ENCODE data around the gene ZNF526. TPM values are rescaled to one million over a fixed set of nuclear protein-coding genes. Genes with fewer than 3 reads are reported as not detected.

ZNF526 gene
- total RNA-seq, 1 donor from 2014 or later = 22.7 TPM

GRCh38 chr19:42225718-42226292, 5.7 kb downstream of the ZNF526 start:
- CTCF ChIA-PET = no interaction called here
- H3K4me1 Mint-ChIP-seq = peaks cover 6% of the 10 kb centered on the region
- no peaks in the 10 kb centered on the region for H3K27me3 Mint-ChIP-seq
- H3K27ac Mint-ChIP-seq = no peak overlapping the region
- no peak for DNase-seq
- no peaks in the 10 kb centered on the region for H3K9me3 Mint-ChIP-seq
- no peak for ATAC-seq (ENCODE audit: low read depth)
- POLR2A ChIA-PET = interaction anchor here (0.6 kb wide), 1 partner anchor 9 kb away, joined by 3 read pairs; no protein-coding TSS in a partner anchor
- peaks cover 63% of the 10 kb centered on the region for H3K36me3 Mint-ChIP-seq (ENCODE audit: low read depth)
- no peak overlapping the region for H3K4me3 Mint-ChIP-seq
- intact Hi-C loops (cut with micrococcal nuclease) = no loop called here
- TF ChIP-seq, protein P1, sequence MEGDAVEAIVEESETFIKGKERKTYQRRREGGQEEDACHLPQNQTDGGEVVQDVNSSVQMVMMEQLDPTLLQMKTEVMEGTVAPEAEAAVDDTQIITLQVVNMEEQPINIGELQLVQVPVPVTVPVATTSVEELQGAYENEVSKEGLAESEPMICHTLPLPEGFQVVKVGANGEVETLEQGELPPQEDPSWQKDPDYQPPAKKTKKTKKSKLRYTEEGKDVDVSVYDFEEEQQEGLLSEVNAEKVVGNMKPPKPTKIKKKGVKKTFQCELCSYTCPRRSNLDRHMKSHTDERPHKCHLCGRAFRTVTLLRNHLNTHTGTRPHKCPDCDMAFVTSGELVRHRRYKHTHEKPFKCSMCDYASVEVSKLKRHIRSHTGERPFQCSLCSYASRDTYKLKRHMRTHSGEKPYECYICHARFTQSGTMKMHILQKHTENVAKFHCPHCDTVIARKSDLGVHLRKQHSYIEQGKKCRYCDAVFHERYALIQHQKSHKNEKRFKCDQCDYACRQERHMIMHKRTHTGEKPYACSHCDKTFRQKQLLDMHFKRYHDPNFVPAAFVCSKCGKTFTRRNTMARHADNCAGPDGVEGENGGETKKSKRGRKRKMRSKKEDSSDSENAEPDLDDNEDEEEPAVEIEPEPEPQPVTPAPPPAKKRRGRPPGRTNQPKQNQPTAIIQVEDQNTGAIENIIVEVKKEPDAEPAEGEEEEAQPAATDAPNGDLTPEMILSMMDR (IDR thresholded peaks at IDR 0.05) = no peak

DNA sequence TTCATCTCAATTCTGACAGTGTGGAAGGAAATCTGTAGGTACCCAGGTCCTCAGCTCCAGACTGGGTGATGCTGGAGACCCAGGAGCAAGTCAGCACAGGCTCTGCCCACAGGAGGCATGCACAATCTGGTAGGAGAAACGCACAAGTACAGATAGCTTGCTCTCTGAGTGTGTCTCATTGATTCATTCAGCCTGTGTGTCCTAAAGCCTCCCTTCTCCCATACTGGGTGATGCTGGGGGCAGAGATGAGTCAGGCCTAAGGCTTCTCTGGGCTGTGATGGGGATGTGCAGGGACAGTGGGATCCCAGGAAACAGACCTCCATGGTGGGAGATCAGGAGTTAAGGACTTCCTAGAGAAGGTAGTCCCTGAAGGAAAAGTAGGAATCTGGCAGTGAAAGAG, 6.8 kb downstream of the ZNF526 start:
- ATAC-seq (ENCODE audit: low read depth) (no peak), DNase-seq (no peak)
- ChIA-PET CTCF (no interaction called here), POLR2A (no interaction called here)
- TF ChIP-seq, protein P1 (IDR thresholded peaks at IDR 0.05) = no peak
- H3K36me3 Mint-ChIP-seq (ENCODE audit: low read depth) = peaks cover 74% of the 10 kb centered on the region
- peaks cover 2% of the 10 kb centered on the region for H3K4me1 Mint-ChIP-seq
- H3K4me3 Mint-ChIP-seq = no peak overlapping the region
- no peak overlapping the region for H3K27ac Mint-ChIP-seq
- intact Hi-C loops (cut with micrococcal nuclease) = no loop called here
- H3K9me3 Mint-ChIP-seq = no peaks in the 10 kb centered on the region
- no peaks in the 10 kb centered on the region for H3K27me3 Mint-ChIP-seq

DNA sequence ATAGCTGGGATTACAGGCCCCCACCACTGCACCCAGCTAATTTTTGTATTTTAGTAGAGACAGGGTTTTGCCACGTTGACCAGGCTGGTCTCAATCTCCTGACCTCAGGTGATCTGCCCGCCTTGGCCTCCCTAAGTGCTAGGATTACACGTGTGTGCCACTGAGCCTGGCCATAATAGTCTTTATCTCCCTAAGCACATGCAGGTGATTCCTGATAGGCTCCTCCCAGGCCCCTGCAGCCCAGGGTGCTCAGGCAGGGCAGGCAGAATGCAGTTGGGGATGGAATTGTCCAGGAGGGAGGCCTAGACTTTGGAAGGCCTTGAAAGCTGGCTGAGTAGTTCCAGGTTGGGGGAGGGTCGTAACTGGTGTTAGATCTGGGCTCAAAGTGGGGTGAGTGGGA, 8.5 kb downstream of the ZNF526 start:
- H3K9me3 Mint-ChIP-seq = no peaks in the 10 kb centered on the region
- ATAC-seq (ENCODE audit: low read depth) (no peak), DNase-seq (no peak)
- TF ChIP-seq, protein P1 (IDR thresholded peaks at IDR 0.05) = no peak
- H3K4me3 Mint-ChIP-seq = no peak overlapping the region
- no peak overlapping the region for H3K27ac Mint-ChIP-seq
- H3K27me3 Mint-ChIP-seq = no peaks in the 10 kb centered on the region
- CTCF ChIA-PET = interaction anchor here (1.2 to 2.0 kb wide), 2 partner anchors 40 to 70 kb away, joined by 4 to 5 read pairs; no protein-coding TSS in a partner anchor
- no peaks in the 10 kb centered on the region for H3K4me1 Mint-ChIP-seq
- intact Hi-C loops (cut with micrococcal nuclease) = no loop called here
- POLR2A ChIA-PET = no interaction called here
- peaks cover 85% of the 10 kb centered on the region for H3K36me3 Mint-ChIP-seq (ENCODE audit: low read depth)

GRCh38 chr19:42229301-42229854, 9.3 kb downstream of the ZNF526 start:
- ChIA-PET POLR2A (interaction anchor here (0.8 to 2.1 kb wide), 5 partner anchors 9 to 253 kb away, joined by 3 to 5 read pairs (median 3); partner anchors contain the start of genes DEDD2 and GSK3A), CTCF (interaction anchor here (2.0 kb wide), 1 partner anchor 40 kb away, joined by 5 read pairs; no protein-coding TSS in a partner anchor)
- Mint-ChIP-seq H3K4me3 (no peak overlapping the region), H3K27ac (no peak overlapping the region), H3K36me3 (ENCODE audit: low read depth) (peaks cover 89% of the 10 kb centered on the region), H3K27me3 (no peaks in the 10 kb centered on the region), H3K9me3 (no peaks in the 10 kb centered on the region), H3K4me1 (no peaks in the 10 kb centered on the region)
- ATAC-seq (ENCODE audit: low read depth) = no peak
- TF ChIP-seq, protein P1 (IDR thresholded peaks at IDR 0.05) = no peak
- intact Hi-C loops (cut with micrococcal nuclease) = no loop called here
- no peak for DNase-seq

GRCh38 chr19:42229855-42230351, 9.8 kb downstream of the ZNF526 start:
- no peak overlapping the region for H3K4me3 Mint-ChIP-seq
- H3K4me1 Mint-ChIP-seq = no peaks in the 10 kb centered on the region
- CTCF ChIA-PET = interaction anchor here (2.0 kb wide), 1 partner anchor 41 kb away, joined by 5 read pairs; no protein-coding TSS in a partner anchor
- POLR2A ChIA-PET = interaction anchor here (0.8 to 2.1 kb wide), 5 partner anchors 9 to 253 kb away, joined by 3 to 5 read pairs (median 3); partner anchors contain the start of genes DEDD2 and GSK3A
- H3K27ac Mint-ChIP-seq = no peak overlapping the region
- TF ChIP-seq, protein P1 (IDR thresholded peaks at IDR 0.05) = no peak
- no peaks in the 10 kb centered on the region for H3K27me3 Mint-ChIP-seq
- intact Hi-C loops (cut with micrococcal nuclease) = no loop called here
- peaks cover 89% of the 10 kb centered on the region for H3K36me3 Mint-ChIP-seq (ENCODE audit: low read depth)
- no peaks in the 10 kb centered on the region for H3K9me3 Mint-ChIP-seq
- ATAC-seq (ENCODE audit: low read depth) = no peak
- DNase-seq = no peak
